Spleen (tissue), 11 donors: ENCODE data around the gene GPRC5B. TPM values are rescaled to one million over a fixed set of nuclear protein-coding genes. Genes with fewer than 3 reads are reported as not detected.

Experiments used
- DNase-seq: peaks from one replicate; pipeline ENCODE4 v3.0.0-alpha.2; 2020
- H3K27ac ChIP-seq, 8 donors: fragments of 200-600 bp; sonication (generic) in 7 of 8; 1 replicate in 4 of 8; 2 replicates in 4 of 8; pipeline versions ENCODE4 v1.5.0 to v1.8.0; 2016 to 2021; ENCODE audit warnings: inconsistent platforms in 4 of 8, mild to moderate bottlenecking in 4 of 8, moderate library complexity in 1 of 8
- H3K27me3 ChIP-seq, 7 donors: fragments of 200-600 bp; sonication (generic) in 6 of 7; replicated peaks in 1 of 7; 1 replicate in 4 of 7; 2 replicates in 3 of 7; pipeline versions ENCODE4 v1.5.0 to v1.8.0; 2016 to 2021; ENCODE audit warnings: inconsistent platforms in 3 of 7, mild to moderate bottlenecking in 1 of 7
- H3K36me3 ChIP-seq, 6 donors: fragments of 200-600 bp; sonication (generic) in 5 of 6; 1 replicate in 4 of 6; 2 replicates in 2 of 6; pipeline versions ENCODE4 v1.5.0 to v1.8.0; 2016 to 2021; ENCODE audit warnings: inconsistent platforms in 2 of 6
- H3K4me1 ChIP-seq, 6 donors: fragments of 200-600 bp; sonication (generic) in 5 of 6; 1 replicate in 3 of 6; 2 replicates in 3 of 6; pipeline versions ENCODE4 v1.5.0 to v1.8.0; 2016 to 2021; ENCODE audit warnings: inconsistent platforms in 3 of 6
- H3K4me3 ChIP-seq, 8 donors: fragments of 200-600 bp; sonication (generic) in 7 of 8; 1 replicate in 4 of 8; 2 replicates in 4 of 8; pipeline versions ENCODE4 v1.5.0 to v1.8.0; 2016 to 2021; ENCODE audit warnings: inconsistent platforms in 4 of 8, mild to moderate bottlenecking in 4 of 8, moderate library complexity in 2 of 8
- H3K9me3 ChIP-seq, 8 donors: fragments of 200-600 bp; sonication (generic) in 7 of 8; 1 replicate in 4 of 8; 2 replicates in 4 of 8; pipeline versions ENCODE4 v1.5.0 to v1.8.0; 2016 to 2021; ENCODE audit warnings: inconsistent platforms in 4 of 8
- POLR2A ChIP-seq, 3 donors: fragments of 450-650 bp; IDR thresholded peaks; one replicate each; pipeline ENCODE4 v1.5.1; 2017; ENCODE audit warnings: antibody characterized with exemption in 3 of 3, mild to moderate bottlenecking in 1 of 3
- POLR2AphosphoS5 ChIP-seq, 3 donors: sonication (generic); formaldehyde crosslinking; IDR thresholded peaks; one replicate each; pipeline ENCODE4 v1.5.1; 2017; ENCODE audit warnings: antibody characterized with exemption in 3 of 3
- WGBS, 5 donors: extraction: QIAGEN DNeasy Blood & Tissue Kit in 3 of 5; methylation state at CpG; one replicate each; pipeline versions ENCODE4 v1.1.5 to v1.1.7; 2013 to 2018; 5-methylcytosine and 5-hydroxymethylcytosine counted together
- intact Hi-C: fragments of 100-400 bp; cut with DNase I; formaldehyde crosslinking; loops from one replicate; pipeline ENCODE4 v1.15.0; 2023; ENCODE audit warnings: low total_unique reads
- polyA plus RNA-seq, 3 donors: library from polyadenylated mRNA; stranded (reverse); fragments of 200-250 nt; gene quantifications; one replicate each; pipeline ENCODE4 v1.2.1, GENCODE V29; 2013
- total RNA-seq, 7 donors: library from RNA; depleted of rRNA in 3 of 7; stranded (reverse); fragments of >200 nt in 3 of 7; fragmentation: NEBNext Ultra II Directional in 4 of 7; extraction: Animal tissue kit (Norgen Biotek cat#: 25700) in 4 of 7; gene quantifications; one replicate each; pipeline versions ENCODE4 v1.1.0 to v1.2.1, GENCODE V29; 2016 to 2021
- TF ChIP-seq, protein P1 (sequence below), 11 experiments: fragments of 200-600 bp in 7 of 11; fragments of 450-650 bp in 4 of 11; sonication (generic) in 4 of 11; IDR thresholded peaks in 8 of 11; conservative IDR thresholded peaks in 3 of 11; 1 replicate in 7 of 11; 2 replicates in 4 of 11; pipeline versions ENCODE4 v1.4.0 to v1.8.0; 2016 to 2021; ENCODE audit warnings: antibody characterized with exemption in 11 of 11, inconsistent platforms in 4 of 11, mild to moderate bottlenecking in 1 of 11
- donor health status: healthy with polysubstance abuse.
- donor health status: DM: no; HTN: no; CAD: no; lungs with moderate emphysema.
- donor health status: DM: no; HTN: no; CAD: no.
- donor health status: Bipolar disorder and iron deficiency.
- donor health status: healthy.
- donor health status: DM: no; HTN: no; CAD: no.
- donor health status: DM: yes; HTN: yes; CAD: no.

The GPRC5B gene
- total and polyA plus RNA-seq, 10 donors, result 4.0 to 8.6 (median 6.5) TPM

- intact Hi-C loops, result no loop called here
- WGBS, 5 donors, result 51 to 69% (median 66%) methylated on average over 9 of the region's 9 CpGs
These were observed 2.5 kb downstream of the GPRC5B start for GRCh38 chr16:19882186-19882585.

DNA sequence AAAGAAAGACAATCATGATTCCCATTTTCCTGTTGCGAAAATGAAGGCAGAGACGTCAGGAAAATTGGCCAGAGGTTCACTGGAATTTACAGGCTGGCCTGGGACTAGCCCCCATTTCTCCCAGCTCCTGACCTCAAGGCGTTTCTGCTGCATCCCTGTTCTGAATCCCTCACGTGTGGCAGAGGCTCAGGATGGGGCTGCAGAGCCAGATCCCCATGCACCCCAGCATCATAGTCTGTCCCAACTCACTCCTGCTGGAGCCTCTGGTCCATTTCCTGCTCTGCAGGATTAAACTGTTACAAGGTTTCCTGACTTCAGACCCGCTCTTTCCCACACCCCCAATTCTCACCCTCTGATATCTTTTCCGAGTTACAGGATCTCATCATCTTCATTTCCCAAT is 2.9 kb downstream of the GPRC5B start:
- Histone ChIP-seq H3K27me3 (peaks cover 0 to 63% (median 31%) of the 10 kb centered on the region in 7 donors), H3K36me3 (no peaks in the 10 kb centered on the region), H3K9me3 (no peaks in the 10 kb centered on the region), H3K4me1 (peaks cover 19 to 38% (median 34%) of the 10 kb centered on the region in 6 donors), H3K4me3 (no peak overlapping the region), H3K27ac (no peak overlapping the region)
- 62 to 82% (median 72%) methylated on average over 5 to 6 of the region's 6 CpGs for WGBS, 5 donors
- TF ChIP-seq POLR2AphosphoS5 (IDR thresholded peaks at IDR 0.05) (no peak), POLR2A (IDR thresholded peaks at IDR 0.05) (no peak)
- TF ChIP-seq, protein P1, sequence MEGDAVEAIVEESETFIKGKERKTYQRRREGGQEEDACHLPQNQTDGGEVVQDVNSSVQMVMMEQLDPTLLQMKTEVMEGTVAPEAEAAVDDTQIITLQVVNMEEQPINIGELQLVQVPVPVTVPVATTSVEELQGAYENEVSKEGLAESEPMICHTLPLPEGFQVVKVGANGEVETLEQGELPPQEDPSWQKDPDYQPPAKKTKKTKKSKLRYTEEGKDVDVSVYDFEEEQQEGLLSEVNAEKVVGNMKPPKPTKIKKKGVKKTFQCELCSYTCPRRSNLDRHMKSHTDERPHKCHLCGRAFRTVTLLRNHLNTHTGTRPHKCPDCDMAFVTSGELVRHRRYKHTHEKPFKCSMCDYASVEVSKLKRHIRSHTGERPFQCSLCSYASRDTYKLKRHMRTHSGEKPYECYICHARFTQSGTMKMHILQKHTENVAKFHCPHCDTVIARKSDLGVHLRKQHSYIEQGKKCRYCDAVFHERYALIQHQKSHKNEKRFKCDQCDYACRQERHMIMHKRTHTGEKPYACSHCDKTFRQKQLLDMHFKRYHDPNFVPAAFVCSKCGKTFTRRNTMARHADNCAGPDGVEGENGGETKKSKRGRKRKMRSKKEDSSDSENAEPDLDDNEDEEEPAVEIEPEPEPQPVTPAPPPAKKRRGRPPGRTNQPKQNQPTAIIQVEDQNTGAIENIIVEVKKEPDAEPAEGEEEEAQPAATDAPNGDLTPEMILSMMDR (IDR thresholded peaks at IDR 0.05 in 8 of 11, conservative IDR thresholded peaks at IDR 0.05 in 3 of 11), result no peak
- intact Hi-C loops, result no loop called here
- no peak for DNase-seq

More at GRCh38 chr16:19882186-19882585, 2.5 kb downstream of the GPRC5B start:
- DNase-seq, result no peak
- Histone ChIP-seq H3K4me3 (no peak overlapping the region), H3K36me3 (no peaks in the 10 kb centered on the region), H3K9me3 (no peaks in the 10 kb centered on the region), H3K27me3 (peaks cover 0 to 63% (median 31%) of the 10 kb centered on the region in 7 donors), H3K27ac (no peak overlapping the region), H3K4me1 (peaks cover 19 to 38% (median 34%) of the 10 kb centered on the region in 6 donors)
- TF ChIP-seq, protein P1 (IDR thresholded peaks at IDR 0.05 in 8 of 11, conservative IDR thresholded peaks at IDR 0.05 in 3 of 11), result no peak
- TF ChIP-seq POLR2AphosphoS5 (IDR thresholded peaks at IDR 0.05) (no peak), POLR2A (IDR thresholded peaks at IDR 0.05) (no peak)

- Histone ChIP-seq H3K9me3 (no peaks in the 10 kb centered on the region), H3K27me3 (peaks cover 0 to 60% (median 30%) of the 10 kb centered on the region in 7 donors), H3K36me3 (no peaks in the 10 kb centered on the region), H3K27ac (no peak overlapping the region), H3K4me1 (peaks cover 14 to 31% (median 28%) of the 10 kb centered on the region in 6 donors), H3K4me3 (no peak overlapping the region)
- WGBS, 5 donors, result 88 to 96% (median 92%) methylated on average over 7 of the region's 7 CpGs
- intact Hi-C loops, result no loop called here
- no peak for DNase-seq
- TF ChIP-seq POLR2AphosphoS5 (IDR thresholded peaks at IDR 0.05) (no peak), POLR2A (IDR thresholded peaks at IDR 0.05) (no peak)
- TF ChIP-seq, protein P1 (IDR thresholded peaks at IDR 0.05 in 8 of 11, conservative IDR thresholded peaks at IDR 0.05 in 3 of 11), result no peak
These were observed 3.6 kb downstream of the GPRC5B start for GRCh38 chr16:19881028-19881427.

DNA sequence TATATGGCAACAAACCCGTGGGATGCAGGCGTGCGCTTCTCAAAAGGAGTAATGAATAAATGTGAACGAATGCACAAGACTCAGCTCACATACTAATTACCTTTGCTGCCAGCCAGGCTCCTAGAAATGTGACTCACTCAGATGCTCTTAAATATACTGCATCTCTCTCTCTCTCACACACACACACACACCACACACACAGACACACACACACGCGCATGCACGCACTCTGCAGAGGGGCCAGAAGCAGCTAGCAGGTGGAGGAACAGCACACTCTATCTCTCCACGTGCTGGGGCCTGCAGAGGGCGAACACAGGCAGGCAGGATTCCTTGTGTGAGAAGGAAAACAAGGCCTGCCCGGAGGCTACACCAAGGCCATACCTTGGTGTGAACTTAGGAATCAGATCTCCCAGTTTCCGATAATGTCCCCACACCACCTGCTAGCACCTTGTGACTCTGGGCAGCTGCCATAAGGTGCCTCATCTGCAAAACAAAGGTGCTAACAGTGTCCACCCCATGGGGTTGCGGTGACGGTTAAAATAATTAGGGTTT is 5.3 kb downstream of the GPRC5B start:
- no peak overlapping the region for H3K27ac ChIP-seq
- WGBS, 5 donors, result 77 to 83% (median 80%) methylated on average over 13 of the region's 13 CpGs
- H3K36me3 ChIP-seq, result no peaks in the 10 kb centered on the region
- no peak overlapping the region for H3K4me3 ChIP-seq
- DNase-seq, result no peak
- H3K4me1 ChIP-seq, result peaks cover 4 to 16% (median 13%) of the 10 kb centered on the region in 6 donors
- intact Hi-C loops, result no loop called here
- H3K27me3 ChIP-seq, result peaks cover 0 to 43% (median 16%) of the 10 kb centered on the region in 7 donors
- TF ChIP-seq, protein P1 (IDR thresholded peaks at IDR 0.05 in 8 of 11, conservative IDR thresholded peaks at IDR 0.05 in 3 of 11), result no peak
- TF ChIP-seq POLR2A (IDR thresholded peaks at IDR 0.05), result no peak
- TF ChIP-seq POLR2AphosphoS5 (IDR thresholded peaks at IDR 0.05), result no peak
- H3K9me3 ChIP-seq, result no peaks in the 10 kb centered on the region
